Right lobe of liver (tissue), 6 donors: Measurements from ENCODE around the gene THAP7. TPM values are rescaled to one million over a fixed set of nuclear protein-coding genes. Genes with fewer than 3 reads are reported as not detected.

Experiments used
- ATAC-seq, 4 donors: fragments of 200-7000 bp; cut with Tn5 transposase; one replicate each; pipeline ENCODE4 v1.9.1; 2020; ENCODE audit warnings: mild to moderate bottlenecking in 4 of 4, moderate library complexity in 4 of 4
- DNase-seq, 3 donors: peaks; one replicate each; pipeline ENCODE4 v3.0.0-alpha.2; 2020
- H3K27ac ChIP-seq, 3 donors: fragments of 200-600 bp; one replicate each; pipeline ENCODE4 v1.8.0; 2022
- H3K27me3 ChIP-seq, 2 donors: fragments of 200-600 bp; one replicate each; pipeline ENCODE4 v1.8.0; 2022
- H3K36me3 ChIP-seq, 4 donors: fragments of 200-600 bp; sonication (generic) in 1 of 4; one replicate each; pipeline versions ENCODE4 v1.5.1 to v1.8.0; 2017 to 2022; ENCODE audit warnings: control low read depth in 1 of 4
- H3K4me1 ChIP-seq, 4 donors: fragments of 200-600 bp; sonication (generic) in 1 of 4; one replicate each; pipeline versions ENCODE4 v1.5.1 to v1.8.0; 2017 to 2022; ENCODE audit warnings: control low read depth in 1 of 4
- H3K4me3 ChIP-seq, 3 donors: fragments of 200-600 bp; one replicate each; pipeline ENCODE4 v1.8.0; 2022
- H3K9me3 ChIP-seq, 4 donors: fragments of 200-600 bp; sonication (generic) in 1 of 4; one replicate each; pipeline versions ENCODE4 v1.5.1 to v1.8.0; 2017 to 2022; ENCODE audit warnings: control low read depth in 1 of 4
- POLR2A ChIP-seq: fragments of 450-650 bp; IDR thresholded peaks from one replicate; pipeline ENCODE4 v1.6.1; 2017; ENCODE audit warnings: antibody characterized with exemption, mild to moderate bottlenecking
- WGBS: methylation state at CpG from one replicate; pipeline ENCODE4 v1.1.6; 2018; ENCODE audit warnings: low coverage, low lambda C conversion rate; ENCODE audit not compliant: insufficient coverage; ENCODE audit errors: missing lambda C conversion rate; 5-methylcytosine and 5-hydroxymethylcytosine counted together
- intact Hi-C, 2 donors: fragments of 100-400 bp; cut with DNase I; formaldehyde crosslinking; loops; one replicate each; pipeline versions ENCODE4 v1.11.2 to v1.14.1; 2022
- total RNA-seq, 6 experiments: library from RNA; depleted of rRNA in 2 of 6; stranded (reverse); fragments of >200 nt in 2 of 6; fragmentation: NEBNext Ultra II Directional in 3 of 6; extraction: Animal tissue kit (Norgen Biotek cat#: 25700) in 3 of 6; gene quantifications; one replicate each; pipeline versions ENCODE4 v1.1.0 to v1.2.4, GENCODE V29; 2016 to 2023
- TF ChIP-seq, protein P1 (sequence below), 4 donors: fragments of 200-600 bp in 3 of 4; fragments of 450-650 bp in 1 of 4; IDR thresholded peaks; one replicate each; pipeline versions ENCODE4 v1.5.1 to v1.8.0; 2016 to 2022; ENCODE audit warnings: antibody characterized with exemption in 4 of 4, mild to moderate bottlenecking in 2 of 4
- donor health status: DM: no; HTN: yes; CAD: no.
- donor health status: DM: no; HTN: no; CAD: no.
- donor health status: DM: no; HTN: no; CAD: no.
- donor health status: DM: no; HTN: yes; CAD: no.
- donor health status: DM: no; HTN: yes; CAD: no.

The THAP7 gene
- total RNA-seq, 6 experiments from 2014 or later = 9.3 to 32.5 (median 15.6) TPM

- TF ChIP-seq POLR2A = peak; percentile 19
- TF ChIP-seq, protein P1, sequence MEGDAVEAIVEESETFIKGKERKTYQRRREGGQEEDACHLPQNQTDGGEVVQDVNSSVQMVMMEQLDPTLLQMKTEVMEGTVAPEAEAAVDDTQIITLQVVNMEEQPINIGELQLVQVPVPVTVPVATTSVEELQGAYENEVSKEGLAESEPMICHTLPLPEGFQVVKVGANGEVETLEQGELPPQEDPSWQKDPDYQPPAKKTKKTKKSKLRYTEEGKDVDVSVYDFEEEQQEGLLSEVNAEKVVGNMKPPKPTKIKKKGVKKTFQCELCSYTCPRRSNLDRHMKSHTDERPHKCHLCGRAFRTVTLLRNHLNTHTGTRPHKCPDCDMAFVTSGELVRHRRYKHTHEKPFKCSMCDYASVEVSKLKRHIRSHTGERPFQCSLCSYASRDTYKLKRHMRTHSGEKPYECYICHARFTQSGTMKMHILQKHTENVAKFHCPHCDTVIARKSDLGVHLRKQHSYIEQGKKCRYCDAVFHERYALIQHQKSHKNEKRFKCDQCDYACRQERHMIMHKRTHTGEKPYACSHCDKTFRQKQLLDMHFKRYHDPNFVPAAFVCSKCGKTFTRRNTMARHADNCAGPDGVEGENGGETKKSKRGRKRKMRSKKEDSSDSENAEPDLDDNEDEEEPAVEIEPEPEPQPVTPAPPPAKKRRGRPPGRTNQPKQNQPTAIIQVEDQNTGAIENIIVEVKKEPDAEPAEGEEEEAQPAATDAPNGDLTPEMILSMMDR (IDR thresholded peaks at IDR 0.05) = no peak
- Histone ChIP-seq H3K4me1 (peaks cover 0 to 27% (median 12%) of the 10 kb centered on the region in 4 donors), H3K27me3 (no peaks in the 10 kb centered on the region), H3K4me3 (peak overlapping the region; percentile 55 to 66 (median 62)), H3K9me3 (no peaks in the 10 kb centered on the region), H3K27ac (no peak overlapping the region), H3K36me3 (no peaks in the 10 kb centered on the region)
- peak in 1 of 3 donors; percentile 52 for DNase-seq
- intact Hi-C loops = no loop called here
- ATAC-seq = peak; percentile 20 to 43 (median 34)
- 0% methylated on average over 1 of the region's 59 CpGs for WGBS
These were observed 44.7 kb downstream of the THAP7 start for GRCh38 chr22:20957102-20957682.

DNA sequence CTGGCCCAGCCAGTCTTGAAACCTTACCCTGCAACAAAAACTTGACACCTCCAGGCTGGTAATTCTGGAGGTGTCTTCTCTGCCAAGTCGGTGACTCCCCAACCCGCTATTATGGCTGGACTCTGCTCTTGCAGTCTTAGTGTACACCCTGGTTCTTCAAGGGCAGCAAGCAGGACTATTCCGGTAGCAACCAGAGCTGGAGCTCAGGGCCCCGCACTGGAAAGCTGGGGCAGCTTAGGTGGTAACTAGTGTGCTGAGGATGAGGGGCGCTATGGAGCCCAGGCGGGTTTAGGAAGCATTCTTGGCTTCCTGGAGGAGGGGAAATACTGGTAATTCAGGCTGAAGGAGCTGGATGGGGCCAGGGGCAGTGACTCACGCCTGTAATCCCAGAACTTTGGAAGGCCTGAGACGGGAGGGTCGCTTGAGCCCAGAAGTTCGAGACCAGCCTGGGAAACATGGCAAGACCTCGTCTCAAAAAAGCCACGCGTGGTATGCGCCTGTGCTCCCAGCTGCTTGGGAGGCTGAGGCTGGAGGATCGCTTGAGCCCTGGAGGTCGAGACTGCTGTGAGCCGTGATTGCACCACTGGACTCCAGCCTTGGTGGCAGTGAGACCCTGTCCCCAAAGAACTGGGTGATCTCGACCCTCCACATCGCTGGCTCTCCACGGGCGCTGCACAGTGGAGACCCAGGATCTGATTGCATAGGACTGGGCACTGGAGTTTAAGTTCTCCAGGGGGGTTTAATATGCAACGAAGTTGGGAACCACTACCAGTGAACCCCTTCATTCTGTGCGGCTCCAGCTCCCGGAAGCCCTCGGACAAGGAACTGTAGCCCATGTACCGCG is 45.4 kb downstream of the THAP7 start:
- Histone ChIP-seq H3K27me3 (no peaks in the 10 kb centered on the region), H3K27ac (no peak overlapping the region), H3K4me3 (peak overlapping the region; percentile 55 to 66 (median 62)), H3K36me3 (no peaks in the 10 kb centered on the region), H3K4me1 (peaks cover 0 to 34% (median 16%) of the 10 kb centered on the region in 4 donors), H3K9me3 (no peaks in the 10 kb centered on the region)
- intact Hi-C loops = no loop called here
- WGBS = 59% methylated on average over 6 of the region's 27 CpGs
- no peak for DNase-seq
- TF ChIP-seq POLR2A = no peak
- TF ChIP-seq, protein P1 (IDR thresholded peaks at IDR 0.05) = no peak
- ATAC-seq = no peak

DNA sequence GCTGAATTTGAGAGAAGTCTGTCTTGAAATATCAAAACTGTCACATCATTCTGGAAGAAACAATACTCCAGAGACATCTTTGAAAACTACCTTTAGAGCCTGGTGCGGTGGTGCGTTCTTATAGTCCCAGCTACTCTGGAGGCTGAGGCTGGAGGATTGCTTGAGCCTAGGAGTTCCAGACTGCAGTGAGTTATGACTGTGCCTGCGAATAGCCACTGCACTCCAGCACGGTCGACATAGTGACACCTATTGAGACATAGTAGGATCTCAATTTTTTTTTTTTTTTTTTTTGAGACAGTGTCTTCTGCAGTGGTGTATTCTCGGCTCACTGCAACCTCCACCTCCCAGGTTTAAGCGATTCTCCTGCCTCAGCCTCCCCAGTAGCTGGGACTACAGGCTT is 46.4 kb downstream of the THAP7 start:
- TF ChIP-seq, protein P1 (IDR thresholded peaks at IDR 0.05) = no peak
- TF ChIP-seq POLR2A = no peak
- H3K9me3 ChIP-seq = no peaks in the 10 kb centered on the region
- no peak overlapping the region for H3K4me3 ChIP-seq
- 70% methylated on average over 6 of the region's 7 CpGs for WGBS
- no peaks in the 10 kb centered on the region for H3K27me3 ChIP-seq
- H3K4me1 ChIP-seq = peaks cover 0 to 42% (median 21%) of the 10 kb centered on the region in 4 donors
- DNase-seq (no peak), ATAC-seq (no peak)
- no peak overlapping the region for H3K27ac ChIP-seq
- intact Hi-C loops = no loop called here
- peaks cover 0 to 7% (median 3%) of the 10 kb centered on the region in 4 donors for H3K36me3 ChIP-seq

- 30% methylated on average over 5 of the region's 8 CpGs for WGBS
- Histone ChIP-seq H3K9me3 (no peaks in the 10 kb centered on the region), H3K27ac (peak overlapping the region; percentile 56 to 86 (median 85)), H3K4me3 (no peak overlapping the region), H3K4me1 (peaks cover 0 to 47% (median 23%) of the 10 kb centered on the region in 4 donors), H3K36me3 (peaks cover 0 to 14% (median 6%) of the 10 kb centered on the region in 4 donors), H3K27me3 (no peaks in the 10 kb centered on the region)
- TF ChIP-seq POLR2A = no peak
- TF ChIP-seq, protein P1 (IDR thresholded peaks at IDR 0.05) = no peak
- DNase-seq (peak in 2 of 3 donors; percentile 3 to 73), ATAC-seq (peak; percentile 43 to 66 (median 54))
- intact Hi-C loops = no loop called here
These were observed 48.0 kb downstream of the THAP7 start for GRCh38 chr22:20953668-20954500.
